ENCODE measurements around the gene ZNG1F.
"Not testable (repeated sequence)": the region's sequence is repeated elsewhere in the genome, so short reads cannot be mapped to it uniquely, and the experiment has no call there.

The ZNG1F gene

GRCh38 chr9:41120696-41121095 lies 68.4 kb downstream of the ZNG1F start:
- not testable (repeated sequence) for DNase-seq

- not testable (repeated sequence) for DNase-seq
These were observed 69.4 kb downstream of the ZNG1F start for GRCh38 chr9:41119719-41120118.

- not testable (repeated sequence) for DNase-seq
These were observed 69.8 kb downstream of the ZNG1F start for GRCh38 chr9:41119311-41119710.

DNA sequence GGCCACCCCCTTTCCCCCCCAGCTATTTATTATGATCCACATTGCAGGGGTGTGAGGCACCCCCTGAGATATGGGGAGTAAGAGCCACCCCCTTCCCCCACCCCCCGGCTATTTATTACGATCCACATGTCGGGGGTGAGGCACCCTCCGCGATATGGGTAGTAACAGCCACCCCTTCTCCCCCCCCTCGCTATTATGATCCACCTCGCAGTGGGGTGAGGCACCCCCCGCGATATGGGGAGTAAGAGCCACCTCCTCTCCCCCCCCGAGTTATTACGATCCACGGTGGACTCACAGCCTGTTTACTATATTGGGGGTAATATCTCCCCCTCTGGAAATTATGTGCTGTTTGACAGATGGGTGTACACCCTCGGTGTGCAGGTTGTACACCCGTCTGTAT lies 75.8 kb downstream of the ZNG1F start:
- DNase-seq = not testable (repeated sequence)

GRCh38 chr9:41111414-41111813 lies 77.7 kb downstream of the ZNG1F start:
- not testable (repeated sequence) for DNase-seq

DNA sequence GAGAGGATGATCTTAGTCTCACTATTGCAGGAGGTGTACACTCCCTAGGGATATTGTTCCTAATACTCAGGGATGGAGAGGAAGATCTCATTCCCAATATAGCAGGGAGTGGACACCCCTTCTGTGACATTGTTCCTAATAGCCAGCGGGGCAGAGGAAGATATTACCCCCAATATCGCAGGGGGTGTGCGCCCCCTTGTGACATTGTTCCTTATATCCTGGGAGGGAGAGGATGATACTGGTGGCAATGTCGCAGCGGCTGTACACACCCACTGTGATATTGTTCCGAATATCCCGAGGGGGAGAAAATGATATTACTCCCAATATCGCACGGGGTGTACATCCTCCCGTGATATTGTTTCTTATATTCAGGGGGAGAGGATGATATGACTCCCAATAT lies 78.2 kb downstream of the ZNG1F start:
- DNase-seq = peak; percentile 16

GRCh38 chr9:41109253-41109652 lies 79.9 kb downstream of the ZNG1F start:
- DNase-seq = peak; percentile 20

DNA sequence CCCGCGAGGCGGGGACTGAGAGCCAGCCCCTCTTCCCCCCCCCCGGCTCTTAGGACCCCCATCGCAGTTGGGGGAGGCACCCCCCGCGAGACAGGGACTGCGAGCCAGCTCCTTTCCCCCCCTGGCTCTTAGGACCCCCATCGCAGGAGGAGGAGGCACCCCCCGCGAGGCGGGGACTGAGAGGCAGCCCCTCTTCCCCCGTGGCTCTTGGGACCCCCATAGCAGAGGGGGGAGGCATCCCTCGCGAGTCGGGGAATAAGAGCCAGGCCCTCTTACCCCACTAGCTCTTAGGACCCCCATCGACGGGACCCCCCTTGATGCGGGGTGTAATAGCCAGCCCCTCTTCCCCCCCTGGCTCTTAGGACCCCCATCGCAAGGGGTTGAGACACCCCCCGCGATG lies 80.3 kb downstream of the ZNG1F start:
- not testable (repeated sequence) for DNase-seq

- not testable (repeated sequence) for DNase-seq
These were observed 82.5 kb downstream of the ZNG1F start for GRCh38 chr9:41106472-41107116.

GRCh38 chr9:41105557-41106253 lies 83.4 kb downstream of the ZNG1F start:
- not testable (repeated sequence) for DNase-seq

GRCh38 chr9:41104542-41104941 lies 84.6 kb downstream of the ZNG1F start:
- DNase-seq = not testable (repeated sequence)

DNA sequence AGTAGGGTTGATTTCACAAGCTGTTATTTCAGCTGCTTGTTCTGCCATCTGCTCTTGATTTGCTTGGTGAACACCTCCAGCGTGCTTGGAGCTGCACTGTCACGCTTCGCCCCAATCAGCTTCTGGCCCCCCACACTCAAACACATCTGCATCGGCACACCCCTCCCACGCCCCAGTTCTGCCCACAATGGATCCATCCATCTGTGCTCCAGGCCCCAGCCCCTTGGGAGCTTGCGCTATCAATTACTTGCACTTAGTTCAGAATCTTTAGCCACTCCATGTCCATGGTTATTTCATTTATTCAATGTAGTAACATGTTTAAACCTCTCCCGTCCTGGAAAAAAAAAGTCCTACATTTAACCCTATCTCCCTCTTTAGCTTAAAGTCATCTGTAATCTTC lies 88.6 kb downstream of the ZNG1F start:
- not testable (repeated sequence) for DNase-seq

GRCh38 chr9:41098759-41099158 lies 90.4 kb downstream of the ZNG1F start:
- peak; percentile 47 for DNase-seq

DNA sequence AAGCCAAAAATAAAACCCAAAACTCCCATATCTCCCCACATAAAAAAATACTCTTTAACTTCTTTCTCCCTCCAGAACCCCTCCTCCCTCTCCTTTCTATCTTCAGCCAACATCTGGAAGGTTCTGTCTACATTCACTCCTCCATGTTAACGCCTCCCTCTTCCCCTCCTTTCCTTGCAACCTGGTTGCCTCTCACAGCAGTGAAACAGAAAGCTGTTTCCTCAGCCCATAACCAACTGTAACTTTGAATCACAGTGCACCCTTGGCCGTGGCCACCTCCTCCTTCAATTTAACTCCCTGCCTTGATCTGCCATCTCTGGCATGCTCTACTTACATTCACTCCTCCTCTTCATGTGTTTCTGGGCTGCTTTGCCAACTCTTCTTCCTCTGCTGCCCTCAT lies 94.1 kb downstream of the ZNG1F start:
- DNase-seq = not testable (repeated sequence)

DNA sequence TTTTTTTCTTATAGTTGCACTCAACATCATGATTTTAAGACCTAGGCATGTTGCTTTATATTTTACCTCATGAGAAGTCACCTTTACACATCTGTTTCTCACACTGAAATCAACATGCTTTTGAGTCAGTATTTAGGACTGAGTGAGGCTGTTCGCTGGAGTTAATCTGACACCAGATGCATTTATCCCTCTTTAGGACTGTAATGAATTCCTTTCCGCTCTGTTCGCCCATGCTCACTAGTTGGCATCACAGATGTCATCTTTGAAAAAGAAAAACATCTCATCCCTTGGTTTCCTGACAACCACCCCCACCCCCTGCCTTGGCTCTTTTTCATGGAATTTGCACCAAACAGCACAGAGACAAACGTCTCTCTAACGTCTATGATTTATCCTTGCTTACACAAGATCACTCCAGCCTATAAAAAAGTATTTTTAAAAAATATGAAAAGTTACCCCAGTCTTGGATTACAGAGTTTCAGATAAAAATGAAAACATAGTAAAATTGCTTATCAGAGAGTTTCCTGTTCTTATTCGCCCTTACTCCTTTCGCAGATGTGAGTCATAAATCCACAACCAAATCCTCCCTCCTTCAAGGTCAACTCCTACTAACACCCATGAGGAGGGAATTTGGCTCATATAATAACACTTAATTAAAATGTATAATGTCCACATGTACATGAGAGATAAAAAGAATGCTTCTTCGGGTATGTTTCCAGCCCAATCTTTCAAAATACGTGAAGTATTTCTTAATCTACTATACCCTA lies 94.9 kb downstream of the ZNG1F start:
- DNase-seq = not testable (repeated sequence)

GRCh38 chr9:41090922-41091321 lies 98.2 kb downstream of the ZNG1F start:
- not testable (repeated sequence) for DNase-seq

DNA sequence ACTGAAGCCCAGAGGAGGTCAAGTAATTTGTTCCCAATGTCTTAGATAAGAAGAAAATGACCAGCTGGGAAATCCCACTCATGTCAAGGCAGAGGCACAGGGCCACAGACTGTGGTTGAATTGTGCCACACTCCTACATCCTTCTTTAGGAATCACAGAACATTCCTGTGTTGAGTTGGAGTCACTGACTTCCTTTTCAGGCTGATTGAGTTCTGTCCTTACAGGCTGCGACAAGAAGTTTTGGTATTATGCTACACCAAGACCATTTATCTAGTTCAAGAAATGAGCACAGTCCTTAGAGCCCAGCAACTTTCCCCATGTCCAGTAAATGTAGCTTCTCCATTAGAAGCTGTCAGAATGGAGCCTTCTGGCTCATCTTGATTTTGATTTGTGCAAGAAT lies 98.7 kb downstream of the ZNG1F start:
- not testable (repeated sequence) for DNase-seq

DNA sequence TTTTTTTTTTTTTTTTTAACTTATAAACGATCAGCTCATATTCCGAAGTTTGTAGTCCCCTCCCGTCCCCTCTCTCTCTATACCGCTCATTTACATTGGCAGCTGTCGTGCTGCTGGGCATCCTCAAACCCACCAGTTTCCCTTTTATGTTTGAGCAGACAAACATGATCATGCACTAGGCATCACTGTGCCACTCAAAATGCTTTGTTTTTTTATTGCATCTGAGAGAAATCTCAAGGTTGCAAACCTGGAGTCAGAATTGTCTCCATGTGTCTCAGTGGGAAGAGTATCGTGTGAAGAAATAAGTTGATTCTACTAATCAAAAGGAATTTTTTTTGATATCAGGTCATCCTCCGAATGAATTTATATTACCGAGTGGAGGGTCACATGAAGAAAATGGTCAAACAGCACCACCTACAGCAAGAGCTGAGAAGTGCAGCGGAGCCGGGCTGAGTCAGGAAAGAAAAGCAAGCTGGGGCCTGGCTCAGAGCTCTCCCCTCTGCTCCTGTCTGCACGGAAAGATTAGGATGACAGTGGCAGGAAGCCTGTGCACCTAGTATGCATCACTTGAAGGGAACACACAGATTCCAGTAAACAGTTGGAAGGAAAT lies 100.6 kb downstream of the ZNG1F start:
- not testable (repeated sequence) for DNase-seq

DNA sequence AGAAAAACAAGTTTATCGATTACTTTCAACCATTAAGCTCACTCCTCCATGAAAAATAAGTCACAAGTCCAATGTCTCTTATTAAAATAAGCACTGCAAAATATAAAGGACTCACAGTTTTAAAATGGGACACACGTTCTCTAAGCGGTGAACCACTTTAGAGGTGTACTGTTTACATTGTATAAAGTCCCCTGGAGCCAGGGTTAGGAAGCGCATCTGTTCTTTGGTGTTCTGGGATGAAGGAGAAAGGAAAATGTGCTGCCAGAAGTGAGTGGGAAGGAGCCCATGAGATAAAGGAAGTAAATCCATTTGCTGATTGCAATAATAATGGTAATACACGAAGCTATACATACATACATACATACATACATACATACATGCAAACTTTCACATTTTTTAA lies 101.2 kb downstream of the ZNG1F start:
- DNase-seq = not testable (repeated sequence)

DNA sequence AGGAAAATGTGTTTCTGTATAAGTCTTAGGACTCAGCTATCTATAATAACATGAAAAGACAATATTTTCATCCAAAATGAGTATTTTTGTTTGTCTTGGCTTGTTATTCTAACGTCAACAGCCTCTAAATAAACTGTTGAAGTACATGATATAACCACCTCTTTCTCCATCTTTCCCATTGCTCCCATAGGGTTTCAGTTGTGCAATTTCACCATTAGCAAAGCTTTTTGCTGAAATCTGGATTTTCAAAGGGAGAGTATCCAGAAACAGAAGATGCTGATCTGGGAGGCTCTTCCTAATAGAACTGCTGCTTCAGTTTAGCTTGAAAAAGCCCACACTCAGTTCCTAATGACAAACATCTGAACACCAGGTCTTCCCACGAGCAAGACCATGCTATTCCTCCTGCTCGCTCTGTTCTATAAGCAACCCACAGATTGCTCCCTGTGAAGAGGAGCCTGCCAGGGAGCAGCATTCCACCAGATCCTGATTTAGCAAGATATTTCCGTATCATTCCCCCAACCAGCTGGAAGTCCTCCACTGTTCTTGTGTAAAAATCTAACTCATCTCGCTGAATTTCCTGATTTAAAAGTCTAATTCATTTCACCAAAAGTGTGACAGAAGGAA lies 101.8 kb downstream of the ZNG1F start:
- not testable (repeated sequence) for DNase-seq

GRCh38 chr9:41086685-41087084 lies 102.4 kb downstream of the ZNG1F start:
- not testable (repeated sequence) for DNase-seq

GRCh38 chr9:41086215-41086614 lies 102.9 kb downstream of the ZNG1F start:
- DNase-seq = not testable (repeated sequence)

DNA sequence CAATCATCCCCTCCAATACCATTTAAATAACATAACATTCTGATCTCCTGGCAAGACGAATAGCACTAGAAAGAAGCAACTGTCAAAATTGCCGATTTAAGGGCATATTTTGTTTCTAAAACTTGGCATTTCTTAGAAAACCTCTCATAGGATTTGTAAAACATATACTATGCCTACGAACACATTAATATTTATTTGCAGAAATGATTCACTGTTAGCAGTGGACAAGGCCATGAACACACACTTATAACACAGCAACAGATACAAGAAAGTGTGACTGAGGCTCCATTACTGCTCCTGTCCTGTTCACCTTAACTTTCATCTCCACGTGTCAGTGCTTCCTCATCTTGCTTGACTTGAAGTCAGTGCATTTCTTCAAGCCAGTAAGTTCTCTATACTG lies 106.8 kb downstream of the ZNG1F start:
- not testable (repeated sequence) for DNase-seq

Data from activated CD4-positive, alpha-beta T cell treated with anti-CD3 and anti-CD28 coated beads, Interleukin-10, Interleukin-2, amounts not matched to agents 100 ng/mL and 50 ng/mL, durations not matched to agents 16 hours and 8 hours (primary cell).